ENCODE measurements around the gene PRDM2.

PRDM2 gene

DNA sequence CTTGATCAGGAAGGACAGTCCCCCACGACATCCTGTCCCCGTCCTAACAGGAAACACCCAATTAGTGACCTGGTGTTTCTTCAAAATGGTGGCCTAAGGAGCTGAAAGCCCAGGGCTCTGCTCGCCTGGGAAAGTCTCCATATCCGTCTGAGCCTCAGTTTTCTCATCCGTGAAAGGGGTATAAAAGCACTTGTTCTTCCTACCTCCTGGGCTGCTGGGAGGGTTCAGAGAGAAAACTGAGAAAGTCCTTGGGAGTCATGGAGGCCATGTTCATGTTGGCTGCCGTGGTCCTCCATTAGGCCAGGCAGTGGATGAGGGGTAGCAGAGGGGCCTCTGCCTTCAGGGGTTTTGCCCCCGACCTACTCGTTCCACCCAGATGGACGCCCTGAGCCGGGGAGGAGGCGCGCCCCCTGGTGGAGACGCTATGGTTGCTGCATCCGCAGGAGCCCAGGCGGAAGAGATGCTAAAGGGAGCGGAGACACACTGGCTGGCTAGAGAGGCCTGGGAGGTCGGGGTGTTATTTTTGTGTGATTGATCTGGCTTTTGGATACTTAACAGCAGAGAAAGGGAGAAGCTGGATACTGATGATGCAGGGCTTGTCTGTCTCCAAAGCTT lies 113.5 kb downstream of the PRDM2 start:
- DNase-seq (ENCODE audit: low read depth in 2 of 2), result peak in 1 of 2 donors; percentile 8

- no peak for DNase-seq (ENCODE audit: low read depth in 2 of 2)
Measured at GRCh38 chr1:13814131-13814530, 114.1 kb downstream of the PRDM2 start.

DNA sequence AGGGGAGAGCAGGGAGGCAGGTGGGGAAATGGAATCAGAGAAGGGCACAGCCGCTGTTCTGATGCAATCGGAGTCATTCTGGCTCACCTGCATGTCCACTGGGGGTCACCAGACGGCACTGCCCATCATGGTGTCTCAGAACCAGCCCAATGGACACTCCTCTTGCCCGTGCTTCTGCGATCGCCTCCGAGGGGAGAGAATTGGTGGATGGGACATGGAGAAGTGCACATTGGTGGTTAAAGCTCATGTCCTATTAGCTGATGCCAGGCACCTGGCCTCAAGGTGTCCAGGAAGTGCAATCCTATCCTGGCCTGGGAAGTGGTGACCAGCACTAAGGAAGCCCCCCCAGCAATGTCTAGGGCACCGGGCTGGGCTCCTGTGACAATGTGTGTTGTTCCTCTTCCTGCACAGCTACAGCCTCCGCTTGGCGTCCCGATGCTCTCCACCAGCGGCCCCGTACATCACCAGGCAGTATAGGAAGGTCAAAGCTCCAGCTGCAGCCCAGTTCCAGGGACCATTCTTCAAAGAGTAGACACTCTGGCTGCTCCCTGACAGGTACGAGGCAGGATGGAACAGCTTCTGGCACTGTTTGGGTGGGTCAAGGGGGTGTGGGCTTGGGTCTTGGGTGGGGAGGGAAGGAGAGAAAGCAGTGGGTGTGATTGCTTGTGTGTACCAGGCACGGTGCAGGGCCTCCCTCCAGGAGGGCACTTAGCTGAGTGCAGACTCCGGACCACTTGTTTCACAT lies 116.2 kb downstream of the PRDM2 start:
- DNase-seq (ENCODE audit: low read depth in 2 of 2), result no peak

DNA sequence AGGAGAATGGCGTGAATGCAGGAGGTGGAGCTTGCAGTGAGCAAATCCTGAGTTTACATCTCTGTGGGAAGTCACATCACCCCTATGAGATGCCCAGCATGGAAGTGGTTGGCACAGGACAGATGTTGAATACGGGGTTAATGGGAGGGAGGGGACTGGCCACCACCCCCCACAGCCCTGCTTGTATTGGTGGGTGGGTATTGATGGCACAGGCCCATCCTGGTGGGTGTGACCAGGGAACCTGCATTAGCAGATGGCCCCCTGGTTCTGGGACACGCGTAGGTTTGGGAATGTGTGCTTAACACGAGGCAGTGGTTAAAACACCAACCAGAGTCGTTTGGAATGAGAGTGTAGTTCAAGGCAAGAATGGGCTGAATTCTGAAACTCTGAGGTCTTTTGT lies 117.9 kb downstream of the PRDM2 start:
- DNase-seq (ENCODE audit: low read depth in 2 of 2), result no peak

DNA sequence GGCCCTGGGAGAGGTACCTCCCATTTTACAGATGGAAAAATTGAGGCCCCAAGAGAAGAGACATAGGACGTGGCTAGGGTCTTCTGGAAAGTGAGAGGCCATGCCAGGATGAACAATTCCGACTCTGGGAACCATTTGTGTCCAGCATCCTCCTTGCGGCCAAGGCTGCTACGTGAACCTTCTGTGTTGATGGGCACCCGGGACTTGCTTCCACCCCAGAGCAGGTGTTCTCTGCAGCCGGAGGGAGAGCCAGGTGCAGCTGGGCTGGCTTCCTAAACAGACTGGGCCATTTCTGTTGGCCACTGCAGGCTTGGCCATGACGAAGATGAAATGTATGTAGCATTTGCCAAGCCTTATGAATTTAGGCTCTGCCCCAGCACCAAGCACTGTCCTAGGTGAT lies 118.9 kb downstream of the PRDM2 start:
- DNase-seq (ENCODE audit: low read depth in 2 of 2), result no peak

DNA sequence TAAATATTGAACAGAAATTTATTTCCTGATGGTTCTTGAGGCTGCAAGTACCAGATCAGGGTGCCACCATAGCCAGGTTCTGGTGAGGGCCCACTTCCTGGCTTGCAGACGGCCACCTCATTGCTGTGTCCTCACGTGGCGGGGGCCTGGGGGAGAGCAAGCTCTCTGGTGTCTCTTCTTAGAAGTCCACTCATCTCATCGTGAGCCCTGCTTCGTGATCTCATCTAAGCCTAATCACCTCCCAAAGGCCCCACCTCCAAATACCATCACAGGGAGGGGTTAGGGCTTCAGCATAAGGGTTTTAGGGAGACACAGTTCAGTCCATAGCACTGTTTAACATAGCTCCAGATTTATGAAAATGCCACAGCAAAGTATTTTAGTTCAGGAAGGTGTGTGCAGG lies 119.7 kb downstream of the PRDM2 start:
- DNase-seq (ENCODE audit: low read depth in 2 of 2), result no peak

GRCh38 chr1:13820055-13820454 lies 120.1 kb downstream of the PRDM2 start:
- no peak for DNase-seq (ENCODE audit: low read depth in 2 of 2)

- no peak for DNase-seq (ENCODE audit: low read depth in 2 of 2)
Measured at GRCh38 chr1:13820456-13820855, 120.5 kb downstream of the PRDM2 start.

DNA sequence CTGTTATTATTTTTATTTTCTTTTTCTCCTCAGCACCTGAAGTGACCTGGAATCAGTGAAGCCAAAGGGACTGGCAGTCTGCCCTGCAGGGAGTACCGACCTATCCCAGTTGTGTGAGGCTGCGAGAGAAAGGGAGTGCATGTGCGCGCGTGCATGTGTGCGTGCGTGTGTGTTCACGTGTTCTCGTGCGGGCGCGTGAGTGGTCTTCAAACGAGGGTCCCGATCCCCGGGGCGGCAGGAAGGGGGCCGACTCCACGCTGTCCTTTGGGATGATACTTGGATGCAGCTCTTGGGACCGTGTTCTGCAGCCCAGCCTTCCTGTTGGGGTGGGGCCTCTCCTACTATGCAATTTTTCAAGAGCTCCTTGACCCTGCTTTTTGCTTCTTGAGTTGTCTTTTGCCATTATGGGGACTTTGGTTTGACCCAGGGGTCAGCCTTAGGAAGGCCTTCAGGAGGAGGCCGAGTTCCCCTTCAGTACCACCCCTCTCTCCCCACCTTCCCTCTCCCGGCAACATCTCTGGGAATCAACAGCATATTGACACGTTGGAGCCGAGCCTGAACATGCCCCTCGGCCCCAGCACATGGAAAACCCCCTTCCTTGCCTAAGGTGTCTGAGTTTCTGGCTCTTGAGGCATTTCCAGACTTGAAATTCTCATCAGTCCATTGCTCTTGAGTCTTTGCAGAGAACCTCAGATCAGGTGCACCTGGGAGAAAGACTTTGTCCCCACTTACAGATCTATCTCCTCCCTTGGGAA lies 123.3 kb downstream of the PRDM2 start:
- DNase-seq (ENCODE audit: low read depth in 2 of 2), result no peak

- no peak for DNase-seq (ENCODE audit: low read depth in 2 of 2)
Measured at GRCh38 chr1:13823936-13824335, 123.9 kb downstream of the PRDM2 start.

GRCh38 chr1:13824626-13825025 lies 124.6 kb downstream of the PRDM2 start:
- no peak for DNase-seq (ENCODE audit: low read depth in 2 of 2)

- no peak for DNase-seq (ENCODE audit: low read depth in 2 of 2)
Measured at GRCh38 chr1:13825033-13825432, 125.0 kb downstream of the PRDM2 start.

- no peak for DNase-seq (ENCODE audit: low read depth in 2 of 2)
Measured at GRCh38 chr1:13826009-13826408, 126.0 kb downstream of the PRDM2 start.

GRCh38 chr1:13826591-13826990 lies 126.6 kb downstream of the PRDM2 start:
- DNase-seq (ENCODE audit: low read depth in 2 of 2), result no peak

DNA sequence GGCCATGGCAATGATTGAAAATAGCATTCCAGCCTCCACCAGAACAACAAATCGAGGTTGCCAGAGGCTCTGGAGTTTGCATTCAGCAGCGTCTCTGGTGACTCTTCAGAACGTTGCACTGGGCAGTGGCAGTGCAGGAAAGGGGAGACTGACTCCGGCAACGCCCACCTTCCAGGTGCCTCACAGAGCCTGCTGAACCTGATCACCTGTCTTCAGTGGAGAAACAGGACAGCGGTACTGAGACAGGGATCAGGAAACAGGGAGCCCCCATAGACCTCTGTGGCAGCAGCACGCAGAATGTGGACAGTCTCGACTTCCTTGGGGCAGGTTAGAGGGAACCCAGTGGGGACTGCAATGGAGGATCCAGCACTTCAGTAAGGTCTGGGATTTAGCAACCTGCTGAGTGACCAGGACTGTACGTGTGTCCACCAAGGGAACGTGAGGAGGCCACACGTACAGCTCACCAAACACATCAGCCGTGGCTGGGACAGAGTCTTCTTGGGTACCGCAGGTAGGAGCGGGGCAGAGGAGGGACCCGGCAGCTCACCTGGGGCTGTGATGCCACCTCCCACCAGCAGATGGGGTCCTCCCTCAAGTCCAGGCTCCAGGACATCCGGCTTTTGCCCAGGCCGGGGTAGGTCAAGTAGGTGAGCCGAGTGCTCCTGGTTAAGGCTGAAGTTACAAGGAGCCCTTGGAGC lies 128.6 kb downstream of the PRDM2 start:
- no peak for DNase-seq (ENCODE audit: low read depth in 2 of 2)

DNA sequence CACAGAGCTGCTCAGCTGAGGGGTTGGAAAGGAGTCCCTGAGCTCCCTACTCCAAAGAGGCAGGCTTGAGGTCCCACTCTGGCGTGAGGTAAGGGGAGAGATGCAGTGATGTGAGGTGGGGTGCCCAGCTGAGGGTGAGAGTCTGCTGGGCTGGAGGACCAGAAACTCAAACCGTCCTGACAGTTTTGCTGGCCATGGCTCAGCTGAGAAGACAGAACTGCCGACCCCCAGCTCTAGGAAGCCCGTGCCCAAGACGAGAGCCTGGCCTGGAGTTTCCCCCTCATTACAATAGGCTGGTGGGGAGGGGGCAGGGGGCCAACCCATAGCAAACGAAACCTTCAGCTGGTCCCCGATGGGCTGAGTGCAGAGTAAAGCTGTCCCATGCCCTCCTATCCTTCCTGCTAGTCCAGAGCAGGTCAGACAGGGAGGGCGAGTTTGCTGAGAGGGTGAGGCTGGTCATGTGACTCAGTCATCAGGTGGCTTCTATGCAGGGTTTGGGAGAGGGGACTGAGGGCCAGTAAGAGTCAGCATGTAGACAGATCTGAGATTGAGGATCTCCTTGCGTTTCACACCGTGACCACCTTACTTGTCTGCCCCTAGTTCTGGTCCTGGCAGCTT lies 129.3 kb downstream of the PRDM2 start:
- DNase-seq (ENCODE audit: low read depth in 2 of 2), result no peak

DNA sequence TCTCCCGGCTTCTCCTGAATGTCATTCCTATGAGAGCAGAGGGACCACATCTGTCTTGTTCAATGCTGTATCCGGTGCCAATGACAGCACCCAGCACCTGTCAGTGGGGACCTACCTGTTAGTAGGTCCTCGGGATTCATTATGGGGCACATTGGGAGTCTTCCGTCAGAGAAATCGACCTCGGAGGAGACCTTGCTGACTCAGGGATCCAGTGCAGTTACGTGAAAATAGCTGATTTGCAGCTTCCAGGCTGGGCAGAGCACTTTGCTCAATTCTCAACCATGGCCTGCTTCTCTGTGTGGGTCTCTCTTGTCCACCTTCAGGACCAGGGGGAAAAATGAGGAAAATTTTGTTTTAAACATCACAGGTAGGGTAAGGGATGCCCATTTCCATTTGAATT lies 130.2 kb downstream of the PRDM2 start:
- no peak for DNase-seq (ENCODE audit: low read depth in 2 of 2)

GRCh38 chr1:13830616-13831280 lies 130.8 kb downstream of the PRDM2 start:
- no peak for DNase-seq (ENCODE audit: low read depth in 2 of 2)

DNA sequence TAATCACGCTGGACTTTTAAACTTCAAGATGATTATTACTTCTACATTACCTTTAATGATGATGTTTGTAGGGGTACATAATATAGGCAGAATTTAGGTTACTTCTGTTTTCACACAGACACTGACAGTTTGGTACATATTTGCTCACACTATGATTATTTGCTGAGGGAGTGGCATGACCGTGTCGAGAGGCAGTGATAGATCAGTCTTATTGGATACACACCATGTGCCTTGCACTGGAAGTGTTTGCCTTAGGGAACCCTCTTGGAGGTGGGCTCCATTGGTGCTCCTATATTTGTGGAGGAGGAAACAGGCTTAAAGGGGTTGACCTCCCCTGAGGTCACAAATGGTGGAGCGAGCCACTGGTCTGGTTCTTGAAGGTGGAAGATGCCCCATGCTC lies 132.1 kb downstream of the PRDM2 start:
- DNase-seq (ENCODE audit: low read depth in 2 of 2), result no peak

DNA sequence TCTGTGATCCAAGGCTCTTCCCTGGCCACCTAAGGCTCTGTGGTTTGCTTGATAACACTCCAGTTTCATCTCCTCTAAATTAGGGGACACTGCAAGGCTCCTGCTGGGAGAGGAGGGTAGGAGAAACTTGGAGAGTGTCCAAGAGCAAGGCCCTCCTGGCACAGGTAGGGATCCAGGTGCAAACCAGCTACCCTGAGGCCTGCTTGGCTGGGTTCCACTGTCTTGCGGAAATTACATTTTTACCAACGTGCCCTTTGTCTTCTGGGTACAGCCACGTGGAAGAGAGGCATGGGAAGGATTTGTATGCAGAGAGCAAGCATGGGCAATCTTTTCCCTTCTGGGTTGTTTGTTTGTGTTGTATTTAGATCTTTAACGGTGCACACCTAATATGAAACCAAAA lies 132.5 kb downstream of the PRDM2 start:
- no peak for DNase-seq (ENCODE audit: low read depth in 2 of 2)

- DNase-seq (ENCODE audit: low read depth in 2 of 2), result no peak
Measured at GRCh38 chr1:13836136-13836535, 136.1 kb downstream of the PRDM2 start.

Measured in stimulated activated CD8-positive, alpha-beta memory T cell treated with anti-CD3 and anti-CD28 coated beads, Interleukin-7, amount 100 ng/mL, for 1 hour (primary cell).